Astrocyte (in vitro differentiated cells and primary cell): ENCODE results near the gene RSPH6A. TPM values are rescaled to one million over a fixed set of nuclear protein-coding genes. Genes with fewer than 3 reads are reported as not detected.

Experiments
- DNase-seq: peaks from one replicate; pipeline ENCODE4 v3.0.0-alpha.2; 2010; ENCODE audit warnings: low read depth
- FAIRE-seq: peaks from 2 replicates; lab custom pipeline; 2011; peaks lifted over from hg19 to GRCh38; lab: Jason Lieb, UNC
- H2AFZ ChIP-seq: 2 replicates; pipeline ENCODE4 v1.6.0; 2012; ENCODE audit warnings: low read depth, low read length, inconsistent platforms
- H3K27ac ChIP-seq: 2 replicates; pipeline ENCODE4 v1.5.1; 2011; ENCODE audit warnings: low read depth, low read length, inconsistent platforms
- H3K27me3 ChIP-seq: 2 replicates; pipeline ENCODE4 v1.6.0; 2011; ENCODE audit warnings: low read length, inconsistent platforms; ENCODE audit not compliant: insufficient read depth
- H3K36me3 ChIP-seq: 2 replicates; pipeline ENCODE4 v1.5.1; 2011; ENCODE audit warnings: low read length, inconsistent platforms; ENCODE audit not compliant: insufficient read depth
- H3K4me1 ChIP-seq: 2 replicates; pipeline ENCODE4 v1.5.1; 2011; ENCODE audit warnings: low read length, inconsistent platforms; ENCODE audit not compliant: insufficient read depth
- H3K4me2 ChIP-seq: 2 replicates; pipeline ENCODE4 v1.6.0; 2012; ENCODE audit warnings: low read length, inconsistent platforms
- H3K4me3 ChIP-seq: 2 replicates; pipeline ENCODE4 v1.5.1; 2011; ENCODE audit warnings: low read depth, mild to moderate bottlenecking, low read length, inconsistent platforms; ENCODE audit not compliant: insufficient read depth
- H3K79me2 ChIP-seq: 2 replicates; pipeline ENCODE4 v1.6.0; 2012; ENCODE audit warnings: mild to moderate bottlenecking, low read length, inconsistent platforms; ENCODE audit not compliant: insufficient read depth
- H3K9ac ChIP-seq: 2 replicates; pipeline ENCODE4 v1.6.0; 2012; ENCODE audit warnings: mild to moderate bottlenecking, low read length, inconsistent platforms
- H3K9me3 ChIP-seq: 2 replicates; pipeline ENCODE4 v1.5.1; 2012; ENCODE audit warnings: low read depth, mild to moderate bottlenecking, low read length, inconsistent platforms; ENCODE audit not compliant: insufficient read depth
- H4K20me1 ChIP-seq: 2 replicates; pipeline ENCODE4 v1.6.0; 2012; ENCODE audit warnings: low read length, inconsistent platforms; ENCODE audit not compliant: insufficient read depth
- H3K27ac Mint-ChIP-seq: one replicate; pipeline ENCODE4 v1.8.0; 2021; ENCODE audit warnings: mild to moderate bottlenecking, mixed read lengths; ENCODE audit not compliant: unreplicated experiment
- H3K27me3 Mint-ChIP-seq: one replicate; pipeline ENCODE4 v1.8.0; 2021; ENCODE audit warnings: low read depth, mixed read lengths; ENCODE audit not compliant: unreplicated experiment
- H3K36me3 Mint-ChIP-seq: one replicate; pipeline ENCODE4 v1.8.0; 2021; ENCODE audit warnings: low read depth, mixed read lengths; ENCODE audit not compliant: unreplicated experiment
- H3K4me1 Mint-ChIP-seq: one replicate; pipeline ENCODE4 v1.8.0; 2021; ENCODE audit warnings: low read depth, mixed read lengths; ENCODE audit not compliant: unreplicated experiment
- H3K4me3 Mint-ChIP-seq: one replicate; pipeline ENCODE4 v1.8.0; 2021; ENCODE audit warnings: mild to moderate bottlenecking, moderate library complexity, mixed read lengths; ENCODE audit not compliant: unreplicated experiment
- H3K9me3 Mint-ChIP-seq: one replicate; pipeline ENCODE4 v1.8.0; 2021; ENCODE audit warnings: mild to moderate bottlenecking, mixed read lengths; ENCODE audit not compliant: unreplicated experiment
- CTCF ChIP-seq: IDR thresholded peaks from 2 replicates; pipeline ENCODE4 v1.5.1; 2011; ENCODE audit warnings: low read depth, mild to moderate bottlenecking, inconsistent platforms, low read length, moderate library complexity; ENCODE audit not compliant: insufficient read depth
- EZH2 ChIP-seq: IDR thresholded peaks from 2 replicates; pipeline ENCODE4 v1.6.1; 2012; ENCODE audit warnings: mild to moderate bottlenecking, low read length, inconsistent platforms; ENCODE audit not compliant: insufficient read depth
- total RNA-seq: library from RNA; stranded (reverse); gene quantifications from 2 replicates; pipeline ENCODE4 v1.2.1, GENCODE V29; 2021

RSPH6A gene
- total RNA-seq, 1 donor from 2014 or later: 0.23 TPM

GRCh38 chr19:45780146-45780447 is 35.0 kb downstream of the RSPH6A start:
- no peak for DNase-seq
- TF ChIP-seq CTCF (no peak), EZH2 (no peak)
- H3K9me3 Mint-ChIP-seq: peaks cover 2% of the 10 kb centered on the region
- no peak overlapping the region for H3K9ac ChIP-seq
- no peak overlapping the region for H3K27ac ChIP-seq
- H3K27me3 Mint-ChIP-seq: no peaks in the 10 kb centered on the region
- H2AFZ ChIP-seq: no peak overlapping the region
- H4K20me1 ChIP-seq: peaks cover 67% of the 10 kb centered on the region
- no peak overlapping the region for H3K4me3 ChIP-seq
- peaks cover 8% of the 10 kb centered on the region for H3K36me3 ChIP-seq
- H3K4me3 Mint-ChIP-seq: no peak overlapping the region
- H3K4me1 Mint-ChIP-seq: peaks cover 24% of the 10 kb centered on the region
- H3K4me2 ChIP-seq: no peak overlapping the region
- FAIRE-seq: no peak
- H3K79me2 ChIP-seq: peaks cover 9% of the 10 kb centered on the region
- no peaks in the 10 kb centered on the region for H3K27me3 ChIP-seq
- no peak overlapping the region for H3K27ac Mint-ChIP-seq
- H3K9me3 ChIP-seq: no peaks in the 10 kb centered on the region
- peaks cover 21% of the 10 kb centered on the region for H3K4me1 ChIP-seq
- peaks cover 18% of the 10 kb centered on the region for H3K36me3 Mint-ChIP-seq

GRCh38 chr19:45779231-45780145 is 35.6 kb downstream of the RSPH6A start:
- H3K79me2 ChIP-seq: peaks cover 3% of the 10 kb centered on the region
- no peak for FAIRE-seq
- peak overlapping the region; percentile 33 for H3K4me2 ChIP-seq

More at GRCh38 chr19:45779231-45780145, 35.6 kb downstream of the RSPH6A start:
- Histone ChIP-seq H2AFZ (no peak overlapping the region), H3K36me3 (peaks cover 8% of the 10 kb centered on the region), H3K9me3 (no peaks in the 10 kb centered on the region), H3K4me1 (peaks cover 21% of the 10 kb centered on the region), H4K20me1 (peaks cover 61% of the 10 kb centered on the region), H3K4me3 (no peak overlapping the region), H3K27ac (no peak overlapping the region), H3K9ac (no peak overlapping the region), H3K27me3 (no peaks in the 10 kb centered on the region)
- H3K4me1 Mint-ChIP-seq: peaks cover 24% of the 10 kb centered on the region
- H3K36me3 Mint-ChIP-seq: peaks cover 21% of the 10 kb centered on the region
- peaks cover 2% of the 10 kb centered on the region for H3K9me3 Mint-ChIP-seq
- peak overlapping the region; percentile 85 for H3K27ac Mint-ChIP-seq
- no peaks in the 10 kb centered on the region for H3K27me3 Mint-ChIP-seq
- no peak for DNase-seq
- no peak for TF ChIP-seq CTCF
- peak overlapping the region; percentile 57 for H3K4me3 Mint-ChIP-seq
